ENCODE results near the gene PRKCA. TPM values are rescaled to one million over a fixed set of nuclear protein-coding genes. Genes with fewer than 3 reads are reported as not detected.
A peak's percentile ranks its signal among the peaks of the same experiment; 100 is the strongest.

Gene PRKCA
- total and polyA plus RNA-seq, 2 donors (not counting 3 experiments of a cell fraction or from before 2014, with no cell fraction given) = 7.5 to 34.2 TPM

- no peaks in the 10 kb centered on the region for H4K20me1 ChIP-seq (replicated peaks; ENCODE audit: control insufficient read depth, extremely low read depth, insufficient read depth, low read length)
- H3K36me3 ChIP-seq (ENCODE audit: control insufficient read depth in 2 of 2, extremely low read depth in 1 of 2, insufficient read depth in 2 of 2, low read length in 2 of 2) = no peaks in the 10 kb centered on the region
- CTCF ChIA-PET = interaction anchor here (0.8 to 1.4 kb wide), 3 partner anchors 10 to 51 kb away, joined by 3 to 5 read pairs (median 3); no protein-coding TSS in a partner anchor
- no TSS peak for BruUV-seq (replicated peaks)
- DNase-seq (ENCODE audit: low read depth, low spot score) (no peak), FAIRE-seq (no peak)
- peaks cover 23% of the 10 kb centered on the region for H3K4me1 ChIP-seq (ENCODE audit: control insufficient read depth, extremely low read depth, insufficient read depth, low read length)
- TF ChIP-seq POLR2A (IDR thresholded peaks at IDR 0.05; ENCODE audit: low read depth, low read length) (no peak), JUN (IDR thresholded peaks at IDR 0.05; ENCODE audit: borderline replicate concordance, insufficient read depth, insufficient read length, low read depth) (no peak), FOS (IDR thresholded peaks at IDR 0.05; ENCODE audit: borderline replicate concordance, insufficient read depth, low read length) (no peak), EZH2 (IDR thresholded peaks at IDR 0.05; ENCODE audit: borderline replicate concordance, low read depth, low read length, severe bottlenecking) (no peak), CTCF (IDR thresholded peaks at IDR 0.05; ENCODE audit: extremely low read depth in 1 of 2, insufficient read depth in 1 of 2, low read depth in 1 of 2, low read length in 2 of 2) (no peak), MAX (IDR thresholded peaks at IDR 0.05; ENCODE audit: insufficient read depth, insufficient read length) (no peak), MYC (IDR thresholded peaks at IDR 0.05; ENCODE audit: low read depth, low read length) (no peak), POLR2AphosphoS5 (IDR thresholded peaks at IDR 0.05; ENCODE audit: insufficient read depth, low read depth, low read length) (no peak), GATA2 (IDR thresholded peaks at IDR 0.05; ENCODE audit: insufficient read depth, insufficient read length, low read depth, low read length) (no peak)
- H3K9me1 ChIP-seq (replicated peaks; ENCODE audit: control insufficient read depth, extremely low read depth, insufficient read depth, low read length) = no peaks in the 10 kb centered on the region
- H3K27me3 ChIP-seq (ENCODE audit: control insufficient read depth in 2 of 2, insufficient read depth in 2 of 2, low read length in 2 of 2) = no peaks in the 10 kb centered on the region
- H3K79me2 ChIP-seq (ENCODE audit: control insufficient read depth, insufficient read depth, low read length) = peaks cover 31% of the 10 kb centered on the region
- dilution Hi-C loops (cut with MboI; ENCODE audit: extremely low pct_ligation_motif_present, low sequenced_read_pairs) = no loop called here
- H2AFZ ChIP-seq (ENCODE audit: low read depth, low read length) = no peak overlapping the region
- no peak overlapping the region for H3K4me3 ChIP-seq (replicated peaks in 1 of 3; ENCODE audit: insufficient read depth in 1 of 3, low read depth in 1 of 3, low read length in 3 of 3)
- intact Hi-C loops (cut with micrococcal nuclease) = loop anchor here (2.0 kb wide), 1 partner anchor 212 kb away; no protein-coding TSS in a partner anchor
- no peak overlapping the region for H3K27ac ChIP-seq (ENCODE audit: insufficient read depth, low read depth, low read length)
- no peak overlapping the region for H3K9ac ChIP-seq (replicated peaks; ENCODE audit: extremely low read depth, insufficient read depth, low read length)
- H3K4me2 ChIP-seq (ENCODE audit: insufficient read depth, low read length) = peak overlapping the region; percentile 47
- POLR2A ChIA-PET = interaction anchor here (0.5 kb wide), 1 partner anchor 149 kb away, joined by 3 read pairs; no protein-coding TSS in a partner anchor
- H3K9me3 ChIP-seq (replicated peaks; ENCODE audit: control insufficient read depth, insufficient read depth, low read length) = no peaks in the 10 kb centered on the region
Observed at GRCh38 chr17:66354981-66355380, 52.6 kb downstream of the PRKCA start.

Data from endothelial cell of umbilical vein (primary cell).